Esophagus squamous epithelium (tissue), 5 donors: ENCODE measurements around the gene RFPL2. TPM values are rescaled to one million over a fixed set of nuclear protein-coding genes. Genes with fewer than 3 reads are reported as not detected.

Source experiments
- DNase-seq: peaks from one replicate; lab custom pipeline; 2025; lab: John Stamatoyannopoulos, UW
- H3K27ac ChIP-seq, 4 donors: fragments of 200-600 bp; sonication (generic); one replicate each; pipeline ENCODE4 v1.5.1; 2016 to 2019; ENCODE audit warnings: mild to moderate bottlenecking in 1 of 4
- H3K27me3 ChIP-seq, 4 donors: fragments of 200-600 bp; sonication (generic); 1 replicate in 3 of 4; 2 replicates in 1 of 4; pipeline versions ENCODE4 v1.5.1 to v1.6.0; 2017 to 2021; ENCODE audit warnings: antibody characterized with exemption in 1 of 4
- H3K36me3 ChIP-seq, 3 donors: fragments of 200-600 bp; sonication (generic); one replicate each; pipeline ENCODE4 v1.5.1; 2016 to 2019
- H3K4me1 ChIP-seq, 3 donors: fragments of 200-600 bp; sonication (generic); one replicate each; pipeline ENCODE4 v1.5.1; 2017 to 2019
- H3K4me3 ChIP-seq, 4 donors: fragments of 200-600 bp; sonication (generic); 1 replicate in 3 of 4; 2 replicates in 1 of 4; pipeline ENCODE4 v1.5.1; 2016 to 2019; ENCODE audit warnings: mild to moderate bottlenecking in 2 of 4, moderate library complexity in 1 of 4
- H3K9me3 ChIP-seq, 3 donors: fragments of 200-600 bp; sonication (generic); one replicate each; pipeline ENCODE4 v1.5.1; 2016 to 2019
- POLR2A ChIP-seq, 4 donors: fragments of 450-650 bp; IDR thresholded peaks; one replicate each; pipeline ENCODE4 v1.6.1; 2017; ENCODE audit warnings: antibody characterized with exemption in 4 of 4, mild to moderate bottlenecking in 4 of 4, moderate library complexity in 3 of 4
- WGBS, 2 donors: methylation state at CpG; one replicate each; pipeline ENCODE4 v1.1.5; 2018; 5-methylcytosine and 5-hydroxymethylcytosine counted together
- intact Hi-C: fragments of 100-400 bp; cut with DNase I; formaldehyde crosslinking; loops from one replicate; pipeline ENCODE4 v1.15.0; 2022
- total RNA-seq, 4 donors: library from RNA; depleted of rRNA; stranded (reverse); fragments of >200 nt; gene quantifications; one replicate each; pipeline ENCODE4 v1.1.0, GENCODE V29; 2016
- TF ChIP-seq, protein P1 (sequence below), 6 experiments: fragments of 450-650 bp in 4 of 6; fragments of 200-600 bp in 2 of 6; sonication (generic) in 2 of 6; IDR thresholded peaks; one replicate each; pipeline ENCODE4 v1.5.1; 2016 to 2019; ENCODE audit warnings: antibody characterized with exemption in 6 of 6, mild to moderate bottlenecking in 4 of 6, moderate library complexity in 4 of 6
- donor health status: DM: yes; HTN: yes; CAD: no.

Gene RFPL2
- total RNA-seq, 4 donors from 2014 or later, result not detected

DNA sequence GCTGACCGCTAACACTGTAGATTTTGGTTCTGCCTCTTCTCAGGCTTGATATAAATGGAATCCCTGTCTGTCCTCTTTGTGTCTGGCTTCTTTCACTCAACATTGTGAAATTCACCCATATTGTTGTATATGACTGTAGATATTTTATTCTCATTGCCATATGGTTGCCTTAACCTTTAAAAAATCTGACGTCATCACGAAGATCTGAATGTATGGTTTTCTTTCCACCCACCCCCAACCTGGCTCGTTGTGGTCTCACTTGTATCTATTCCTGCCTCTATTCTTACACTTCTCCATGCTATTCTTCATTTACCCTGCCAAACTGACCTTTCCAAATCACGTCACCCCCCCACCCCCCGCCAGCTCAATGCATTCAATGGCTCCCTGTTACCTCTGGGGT is 23.8 kb downstream of the RFPL2 start:
- no peak overlapping the region for H3K27ac ChIP-seq
- no peak overlapping the region for H3K4me3 ChIP-seq
- TF ChIP-seq, protein P1, sequence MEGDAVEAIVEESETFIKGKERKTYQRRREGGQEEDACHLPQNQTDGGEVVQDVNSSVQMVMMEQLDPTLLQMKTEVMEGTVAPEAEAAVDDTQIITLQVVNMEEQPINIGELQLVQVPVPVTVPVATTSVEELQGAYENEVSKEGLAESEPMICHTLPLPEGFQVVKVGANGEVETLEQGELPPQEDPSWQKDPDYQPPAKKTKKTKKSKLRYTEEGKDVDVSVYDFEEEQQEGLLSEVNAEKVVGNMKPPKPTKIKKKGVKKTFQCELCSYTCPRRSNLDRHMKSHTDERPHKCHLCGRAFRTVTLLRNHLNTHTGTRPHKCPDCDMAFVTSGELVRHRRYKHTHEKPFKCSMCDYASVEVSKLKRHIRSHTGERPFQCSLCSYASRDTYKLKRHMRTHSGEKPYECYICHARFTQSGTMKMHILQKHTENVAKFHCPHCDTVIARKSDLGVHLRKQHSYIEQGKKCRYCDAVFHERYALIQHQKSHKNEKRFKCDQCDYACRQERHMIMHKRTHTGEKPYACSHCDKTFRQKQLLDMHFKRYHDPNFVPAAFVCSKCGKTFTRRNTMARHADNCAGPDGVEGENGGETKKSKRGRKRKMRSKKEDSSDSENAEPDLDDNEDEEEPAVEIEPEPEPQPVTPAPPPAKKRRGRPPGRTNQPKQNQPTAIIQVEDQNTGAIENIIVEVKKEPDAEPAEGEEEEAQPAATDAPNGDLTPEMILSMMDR (IDR thresholded peaks at IDR 0.05), result no peak
- TF ChIP-seq POLR2A (IDR thresholded peaks at IDR 0.05), result no peak
- no peaks in the 10 kb centered on the region for H3K36me3 ChIP-seq
- 64 to 69% methylated on average over 6 of the region's 6 CpGs for WGBS, 2 donors
- intact Hi-C loops, result no loop called here
- H3K4me1 ChIP-seq, result peaks cover 0 to 2% (median 0%) of the 10 kb centered on the region in 3 donors
- H3K27me3 ChIP-seq, result peaks cover 0 to 55% (median 2%) of the 10 kb centered on the region in 4 donors
- DNase-seq, result no peak
- H3K9me3 ChIP-seq, result no peaks in the 10 kb centered on the region

GRCh38 chr22:32177221-32177765 is 27.6 kb downstream of the RFPL2 start:
- no peaks in the 10 kb centered on the region for H3K36me3 ChIP-seq
- no peak overlapping the region for H3K27ac ChIP-seq
- intact Hi-C loops, result no loop called here
- TF ChIP-seq, protein P1 (IDR thresholded peaks at IDR 0.05), result no peak
- no peak for TF ChIP-seq POLR2A (IDR thresholded peaks at IDR 0.05)
- no peak overlapping the region for H3K4me3 ChIP-seq
- no peak for DNase-seq
- 84 to 88% methylated on average over 8 of the region's 8 CpGs for WGBS, 2 donors
- peaks cover 0 to 72% (median 3%) of the 10 kb centered on the region in 4 donors for H3K27me3 ChIP-seq
- H3K9me3 ChIP-seq, result no peaks in the 10 kb centered on the region
- peaks cover 0 to 7% (median 0%) of the 10 kb centered on the region in 3 donors for H3K4me1 ChIP-seq

DNA sequence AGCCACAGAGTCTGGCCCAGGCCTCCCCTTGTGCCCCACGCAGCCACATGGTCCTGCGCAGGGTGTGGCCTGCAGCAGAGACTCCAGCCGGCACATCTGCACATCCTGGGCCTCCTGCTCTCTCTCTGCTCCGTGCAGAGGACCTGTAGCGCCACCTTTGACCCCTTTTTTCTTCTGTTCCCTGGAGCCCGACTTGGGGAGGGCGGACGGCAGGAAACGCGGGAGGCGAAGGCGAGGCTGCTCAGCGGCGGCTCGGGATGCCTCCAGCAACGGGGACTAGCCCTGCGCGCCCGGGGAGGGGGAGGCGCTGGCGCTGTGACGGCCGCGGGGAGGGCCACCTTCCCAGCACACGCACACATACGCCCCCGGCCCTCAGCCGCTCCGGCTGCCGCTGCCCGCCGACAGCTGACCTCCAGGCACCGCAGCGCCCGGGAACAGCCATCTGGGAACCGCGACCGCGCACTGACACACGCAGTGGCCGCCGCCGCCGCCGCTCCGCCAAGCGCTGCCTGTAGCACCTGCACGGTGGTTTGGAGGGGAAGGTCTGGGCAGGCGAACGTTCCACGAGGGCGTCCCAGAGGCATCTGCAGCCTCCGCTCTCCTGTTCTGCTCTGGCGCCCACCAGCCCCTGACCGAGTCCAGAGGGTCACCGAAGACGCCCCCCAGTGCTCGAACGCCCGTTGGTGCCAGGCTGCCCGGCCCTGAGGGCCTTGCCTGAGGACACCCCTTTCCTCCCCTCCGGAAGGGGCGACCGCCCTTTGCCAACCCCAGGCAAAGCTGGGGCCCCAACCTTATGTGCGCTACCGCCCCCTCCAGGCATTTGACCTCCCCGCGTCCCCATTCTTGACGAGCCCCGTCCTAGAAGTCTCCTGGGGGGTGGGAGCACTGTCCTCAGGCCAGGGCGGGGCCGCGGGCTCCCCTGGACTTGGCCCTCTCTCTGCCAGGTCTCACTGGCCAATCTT is 28.9 kb downstream of the RFPL2 start:
- no peak for DNase-seq
- Histone ChIP-seq H3K27me3 (peaks cover 0 to 69% (median 3%) of the 10 kb centered on the region in 4 donors), H3K9me3 (no peaks in the 10 kb centered on the region), H3K4me1 (peaks cover 0 to 7% (median 0%) of the 10 kb centered on the region in 3 donors), H3K4me3 (no peak overlapping the region), H3K27ac (no peak overlapping the region), H3K36me3 (no peaks in the 10 kb centered on the region)
- TF ChIP-seq, protein P1 (IDR thresholded peaks at IDR 0.05), result no peak
- no peak for TF ChIP-seq POLR2A (IDR thresholded peaks at IDR 0.05)
- 3% methylated on average over 12 of the region's 73 CpGs; no CpG with 5 or more reads in 1 of the 2 donors for WGBS, 2 donors
- intact Hi-C loops, result no loop called here

GRCh38 chr22:32175115-32175514 is 29.8 kb downstream of the RFPL2 start:
- no peak overlapping the region for H3K4me3 ChIP-seq
- peaks cover 0 to 63% (median 3%) of the 10 kb centered on the region in 4 donors for H3K27me3 ChIP-seq
- no peaks in the 10 kb centered on the region for H3K9me3 ChIP-seq
- 68% methylated on average over 8 to 11 of the region's 11 CpGs for WGBS, 2 donors
- intact Hi-C loops, result no loop called here
- H3K4me1 ChIP-seq, result peaks cover 0 to 7% (median 0%) of the 10 kb centered on the region in 3 donors
- H3K27ac ChIP-seq, result no peak overlapping the region
- TF ChIP-seq, protein P1 (IDR thresholded peaks at IDR 0.05), result no peak
- no peak for TF ChIP-seq POLR2A (IDR thresholded peaks at IDR 0.05)
- H3K36me3 ChIP-seq, result no peaks in the 10 kb centered on the region
- DNase-seq, result no peak

- no peak overlapping the region for H3K4me3 ChIP-seq
- intact Hi-C loops, result no loop called here
- no peaks in the 10 kb centered on the region for H3K9me3 ChIP-seq
- no peak overlapping the region for H3K27ac ChIP-seq
- TF ChIP-seq, protein P1 (IDR thresholded peaks at IDR 0.05), result no peak
- TF ChIP-seq POLR2A (IDR thresholded peaks at IDR 0.05), result no peak
- WGBS, 2 donors, result 70 to 73% methylated on average over 6 of the region's 6 CpGs
- no peaks in the 10 kb centered on the region for H3K4me1 ChIP-seq
- no peaks in the 10 kb centered on the region for H3K36me3 ChIP-seq
- DNase-seq, result no peak
- H3K27me3 ChIP-seq, result peaks cover 0 to 19% (median 0%) of the 10 kb centered on the region in 4 donors
These were observed 39.2 kb downstream of the RFPL2 start for GRCh38 chr22:32165681-32166080.
